Liver (tissue), 2 donors: ENCODE results near the gene TREH.

ENCODE experiments used
- ATF3 ChIP-seq: IDR thresholded peaks from 2 replicates; pipeline ENCODE4 v1.6.1; 2016; ENCODE audit warnings: antibody characterized with exemption
- JUND ChIP-seq, 2 donors: IDR thresholded peaks; 2 replicates each; pipeline ENCODE4 v1.6.1; 2016; ENCODE audit warnings: antibody characterized with exemption in 2 of 2
- RAD21 ChIP-seq, 2 donors: IDR thresholded peaks; 2 replicates each; pipeline ENCODE4 v1.6.1; 2016; ENCODE audit warnings: antibody characterized with exemption in 2 of 2, mild to moderate bottlenecking in 2 of 2
- YY1 ChIP-seq: IDR thresholded peaks from 2 replicates; pipeline ENCODE4 v1.6.1; 2016; ENCODE audit warnings: antibody characterized with exemption, mild to moderate bottlenecking
- donor health status: healthy.

GRCh38 chr11:118648291-118648690, 31.2 kb downstream of the TREH start:
- TF ChIP-seq RAD21 (IDR thresholded peaks at IDR 0.05) = no peak
- TF ChIP-seq YY1 = no peak
- no peak for TF ChIP-seq JUND (IDR thresholded peaks at IDR 0.05)
- no peak for TF ChIP-seq ATF3
